A673 (cell line): ENCODE measurements around the gene SFT2D1. TPM values are rescaled to one million over a fixed set of nuclear protein-coding genes. Genes with fewer than 3 reads are reported as not detected.

Source experiments
- Bru-seq: library from RNA; stranded (reverse); fragments of 400-500 nt; gene quantifications from one replicate; lab custom pipeline; 2021; lab: Mats Ljungman, UMichigan
- BruChase-seq, 2 experiments: library from RNA; stranded (reverse); fragments of 400-500 nt; gene quantifications; one replicate each; lab custom pipeline; 2021; lab: Mats Ljungman, UMichigan
- BruUV-seq: library from RNA; stranded (reverse); fragments of 400-500 nt; replicated peaks from 2 replicates; lab custom pipeline; 2021; lab: Mats Ljungman, UMichigan
- CTCF ChIA-PET: fragments of 300-600 bp; sonication (Branson Sonifier 250); formaldehyde crosslinking; loops from one replicate; lab custom pipeline; 2022; ENCODE audit warnings: antibody characterized with exemption; lab: Charles Lee
- POLR2A ChIA-PET: fragments of 300-600 bp; sonication (Branson Sonifier 250); formaldehyde crosslinking; loops from one replicate; lab custom pipeline; 2022; ENCODE audit warnings: antibody characterized with exemption; ENCODE audit not compliant: low non-redundant PET; lab: Charles Lee
- DNase-seq: peaks from one replicate; pipeline ENCODE4 v3.0.0-alpha.2; 2015; ENCODE audit warnings: low spot score
- H3K27ac ChIP-seq: fragments of 200-600 bp; sonication (generic); 2 replicates; pipeline ENCODE4 v1.5.1; 2016; ENCODE audit warnings: mixed run types, low read depth, mild to moderate bottlenecking, mixed read lengths, antibody characterized with exemption, low read length; ENCODE audit not compliant: poor library complexity, severe bottlenecking
- H3K27me3 ChIP-seq: fragments of 200-600 bp; sonication (generic); replicated peaks from 2 replicates; pipeline ENCODE4 v1.6.1; 2017; ENCODE audit warnings: mixed run types, low read depth, mild to moderate bottlenecking, mixed read lengths, antibody characterized with exemption, low read length; ENCODE audit not compliant: insufficient read depth, poor library complexity
- H3K36me3 ChIP-seq: fragments of 200-600 bp; sonication (generic); 2 replicates; pipeline ENCODE4 v1.6.1; 2016; ENCODE audit warnings: mixed run types, mild to moderate bottlenecking, mixed read lengths, antibody characterized with exemption, low read length; ENCODE audit not compliant: insufficient read depth, poor library complexity, severe bottlenecking
- H3K4me1 ChIP-seq: fragments of 200-600 bp; sonication (generic); 2 replicates; pipeline ENCODE4 v1.6.1; 2017; ENCODE audit warnings: mixed run types, mild to moderate bottlenecking, mixed read lengths, antibody characterized with exemption, low read length; ENCODE audit not compliant: insufficient read depth, poor library complexity, severe bottlenecking
- H3K4me3 ChIP-seq: fragments of 200-600 bp; sonication (generic); 2 replicates; pipeline ENCODE4 v1.5.1; 2016; ENCODE audit warnings: low read depth, mixed run types, mild to moderate bottlenecking, mixed read lengths, low read length; ENCODE audit not compliant: poor library complexity, severe bottlenecking
- H3K9me3 ChIP-seq: fragments of 200-600 bp; sonication (generic); 2 replicates; pipeline ENCODE4 v1.6.1; 2016; ENCODE audit warnings: mixed run types, low read depth, mild to moderate bottlenecking, mixed read lengths, antibody characterized with exemption, low read length; ENCODE audit not compliant: poor library complexity, severe bottlenecking
- CTCF ChIP-seq: fragments of 300-800, 200-600 bp; sonication (generic); conservative IDR thresholded peaks from 2 replicates; pipeline ENCODE4 v1.5.1; 2017; ENCODE audit warnings: low read depth, mild to moderate bottlenecking, antibody characterized with exemption, low read length, moderate library complexity, mixed read lengths
- EZH2 ChIP-seq: fragments of 200-600 bp; sonication (generic); IDR thresholded peaks from 2 replicates; pipeline ENCODE4 v1.6.1; 2017; ENCODE audit warnings: borderline replicate concordance, low read depth, mild to moderate bottlenecking, mixed read lengths, antibody characterized with exemption, low read length; ENCODE audit not compliant: poor library complexity, severe bottlenecking
- intact Hi-C: fragments of 100-400 bp; cut with micrococcal nuclease; formaldehyde crosslinking; loops from one replicate; pipeline ENCODE4 v1.10.0; 2022; ENCODE audit not compliant: unreplicated experiment
- long read RNA-seq: library from polyadenylated mRNA; stranded (forward); transcript quantifications from one replicate; pipeline ENCODE4 v2.0.0, GENCODE V29; 2022
- total RNA-seq: library from RNA; stranded (reverse); gene quantifications from 2 replicates; pipeline ENCODE4 v1.2.3, GENCODE V29; 2021

Gene SFT2D1
- total RNA-seq: 52.8 and 62.0 TPM in 2 replicates
- Bru-seq, nascent RNA: percentile 91 among the genes with signal in this experiment
- percentile 96 among the genes with signal in this experiment for BruChase-seq, experiment 1, labeled RNA remaining after a 2-hour chase
- BruChase-seq, experiment 2, labeled RNA remaining after a 6-hour chase: percentile 93 among the genes with signal in this experiment
- long read RNA-seq, transcript SFT2D1-201 (8 exons, 1,079 nt): major isoform, 123 of 140 reads
- long read RNA-seq, partial matches to known transcripts: 0 of 140 reads
- long read RNA-seq, other reads (novel, unspliced or antisense): 17 of 140 reads

GRCh38 chr6:166342349-166343149 lies at the start of gene SFT2D1:
TSS of gene SFT2D1 (minus strand) at chr6:166342545. CDS start at chr6:166342481, 64 bp downstream.
- Histone ChIP-seq H3K4me1 (peaks cover 5% of the 10 kb centered on the region), H3K9me3 (no peaks in the 10 kb centered on the region), H3K4me3 (peak within 1 kb of the TSS; percentile 82), H3K27me3 (no peaks in the 10 kb centered on the region), H3K36me3 (peaks cover 1% of the 10 kb centered on the region), H3K27ac (peak within 1 kb of the TSS; percentile 99)
- BruUV-seq: no TSS peak
- ChIA-PET CTCF (interaction anchor here (0.7 kb wide), 1 partner anchor 29 kb away, joined by 3 read pairs; no protein-coding TSS in a partner anchor), POLR2A (interaction anchor here (0.6 kb wide), 2 partner anchors 55 to 285 kb away, joined by 3 to 4 read pairs; no protein-coding TSS in a partner anchor)
- DNase-seq: peak; percentile 91
- TF ChIP-seq EZH2: no peak
- no peak for TF ChIP-seq CTCF
- intact Hi-C loops: loop anchor here (5.0 kb wide), 1 partner anchor 40 kb away; the partner anchor contains the start of gene MPC1

- no peak for DNase-seq
- TF ChIP-seq CTCF (no peak), EZH2 (no peak)
- H3K4me3 ChIP-seq: no peak overlapping the region
- BruUV-seq: no TSS peak
- CTCF ChIA-PET: no interaction called here
- no peaks in the 10 kb centered on the region for H3K36me3 ChIP-seq
- no peak overlapping the region for H3K27ac ChIP-seq
- intact Hi-C loops: no loop called here
- no peaks in the 10 kb centered on the region for H3K9me3 ChIP-seq
- no peaks in the 10 kb centered on the region for H3K4me1 ChIP-seq
- POLR2A ChIA-PET: no interaction called here
- no peaks in the 10 kb centered on the region for H3K27me3 ChIP-seq
Measured at GRCh38 chr6:166389119-166389518, 46.8 kb upstream of the SFT2D1 start.

GRCh38 chr6:166388290-166389004 lies 46.1 kb upstream of the SFT2D1 start:
- Histone ChIP-seq H3K9me3 (no peaks in the 10 kb centered on the region), H3K36me3 (no peaks in the 10 kb centered on the region), H3K4me3 (no peak overlapping the region), H3K27me3 (no peaks in the 10 kb centered on the region), H3K27ac (no peak overlapping the region), H3K4me1 (no peaks in the 10 kb centered on the region)
- CTCF ChIA-PET: no interaction called here
- POLR2A ChIA-PET: no interaction called here
- no peak for DNase-seq
- intact Hi-C loops: no loop called here
- BruUV-seq: no TSS peak
- TF ChIP-seq EZH2 (no peak), CTCF (no peak)
